IMR-90 (cell line): Measurements from ENCODE around the gene MEGF10.

Source experiments
- BHLHE40 ChIP-seq: fragments of 150-350 bp; IDR thresholded peaks from 2 replicates; pipeline ENCODE4 v1.6.1; 2016; ENCODE audit warnings: mild to moderate bottlenecking, low read depth, low read length
- CEBPB ChIP-seq: IDR thresholded peaks from 2 replicates; pipeline ENCODE4 v1.6.1; 2012; ENCODE audit warnings: low read depth, low read length, improper control_type of control experiment
- POLR2A ChIP-seq: IDR thresholded peaks from 2 replicates; pipeline ENCODE4 v1.6.1; 2012; ENCODE audit warnings: mild to moderate bottlenecking, low read depth, low read length
- RAD21 ChIP-seq: IDR thresholded peaks from 2 replicates; pipeline ENCODE4 v1.6.1; 2012; ENCODE audit warnings: low read length, improper control_type of control experiment
- RCOR1 ChIP-seq: IDR thresholded peaks from 2 replicates; pipeline ENCODE4 v1.6.1; 2012; ENCODE audit warnings: mild to moderate bottlenecking, low read length, improper control_type of control experiment; ENCODE audit not compliant: insufficient replicate concordance
- SMC3 ChIP-seq: fragments of 150-350 bp; IDR thresholded peaks from 2 replicates; pipeline ENCODE4 v1.6.1; 2016; ENCODE audit warnings: low read depth, mild to moderate bottlenecking, antibody characterized with exemption, low read length, moderate library complexity
- TF ChIP-seq, protein P1 (sequence below): conservative IDR thresholded peaks from 2 replicates; pipeline ENCODE4 v1.5.1; 2012; ENCODE audit warnings: mild to moderate bottlenecking, low read depth, low read length, improper control_type of control experiment
- TF ChIP-seq, protein P2 (sequence below): fragments of 150-350 bp; IDR thresholded peaks from 2 replicates; pipeline ENCODE4 v1.6.1; 2017; ENCODE audit warnings: mild to moderate bottlenecking, antibody characterized with exemption, low read length, low read depth
- TF ChIP-seq, protein P3 (sequence below): fragments of 150-350 bp; IDR thresholded peaks from 2 replicates; pipeline ENCODE4 v1.6.1; 2016; ENCODE audit warnings: low read depth, mild to moderate bottlenecking, low read length, moderate library complexity, borderline replicate concordance

DNA sequence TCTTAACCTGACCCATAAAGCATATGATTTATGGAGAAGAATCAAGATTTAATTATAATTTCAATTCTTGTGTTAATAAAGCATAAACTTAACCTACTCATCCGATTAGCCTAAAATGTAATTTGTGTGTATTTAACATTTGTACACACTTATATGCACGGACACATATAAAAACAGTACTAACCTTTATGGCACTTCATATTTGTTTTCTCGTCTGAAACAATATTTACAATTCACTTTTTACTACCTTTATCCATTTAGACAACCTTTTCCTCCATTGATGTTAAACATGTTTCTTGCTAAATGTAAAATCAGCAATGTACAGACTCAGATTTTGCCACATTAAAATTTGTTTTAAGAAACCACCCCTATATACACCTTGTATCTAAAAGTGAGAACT lies 22.8 kb downstream of the MEGF10 start:
- TF ChIP-seq, protein P1, sequence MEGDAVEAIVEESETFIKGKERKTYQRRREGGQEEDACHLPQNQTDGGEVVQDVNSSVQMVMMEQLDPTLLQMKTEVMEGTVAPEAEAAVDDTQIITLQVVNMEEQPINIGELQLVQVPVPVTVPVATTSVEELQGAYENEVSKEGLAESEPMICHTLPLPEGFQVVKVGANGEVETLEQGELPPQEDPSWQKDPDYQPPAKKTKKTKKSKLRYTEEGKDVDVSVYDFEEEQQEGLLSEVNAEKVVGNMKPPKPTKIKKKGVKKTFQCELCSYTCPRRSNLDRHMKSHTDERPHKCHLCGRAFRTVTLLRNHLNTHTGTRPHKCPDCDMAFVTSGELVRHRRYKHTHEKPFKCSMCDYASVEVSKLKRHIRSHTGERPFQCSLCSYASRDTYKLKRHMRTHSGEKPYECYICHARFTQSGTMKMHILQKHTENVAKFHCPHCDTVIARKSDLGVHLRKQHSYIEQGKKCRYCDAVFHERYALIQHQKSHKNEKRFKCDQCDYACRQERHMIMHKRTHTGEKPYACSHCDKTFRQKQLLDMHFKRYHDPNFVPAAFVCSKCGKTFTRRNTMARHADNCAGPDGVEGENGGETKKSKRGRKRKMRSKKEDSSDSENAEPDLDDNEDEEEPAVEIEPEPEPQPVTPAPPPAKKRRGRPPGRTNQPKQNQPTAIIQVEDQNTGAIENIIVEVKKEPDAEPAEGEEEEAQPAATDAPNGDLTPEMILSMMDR = no peak
- TF ChIP-seq POLR2A (no peak), RAD21 (no peak), SMC3 (no peak), CEBPB (no peak), RCOR1 (no peak), BHLHE40 (no peak)
- TF ChIP-seq, protein P2, sequence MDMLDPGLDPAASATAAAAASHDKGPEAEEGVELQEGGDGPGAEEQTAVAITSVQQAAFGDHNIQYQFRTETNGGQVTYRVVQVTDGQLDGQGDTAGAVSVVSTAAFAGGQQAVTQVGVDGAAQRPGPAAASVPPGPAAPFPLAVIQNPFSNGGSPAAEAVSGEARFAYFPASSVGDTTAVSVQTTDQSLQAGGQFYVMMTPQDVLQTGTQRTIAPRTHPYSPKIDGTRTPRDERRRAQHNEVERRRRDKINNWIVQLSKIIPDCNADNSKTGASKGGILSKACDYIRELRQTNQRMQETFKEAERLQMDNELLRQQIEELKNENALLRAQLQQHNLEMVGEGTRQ = no peak
- TF ChIP-seq, protein P3, sequence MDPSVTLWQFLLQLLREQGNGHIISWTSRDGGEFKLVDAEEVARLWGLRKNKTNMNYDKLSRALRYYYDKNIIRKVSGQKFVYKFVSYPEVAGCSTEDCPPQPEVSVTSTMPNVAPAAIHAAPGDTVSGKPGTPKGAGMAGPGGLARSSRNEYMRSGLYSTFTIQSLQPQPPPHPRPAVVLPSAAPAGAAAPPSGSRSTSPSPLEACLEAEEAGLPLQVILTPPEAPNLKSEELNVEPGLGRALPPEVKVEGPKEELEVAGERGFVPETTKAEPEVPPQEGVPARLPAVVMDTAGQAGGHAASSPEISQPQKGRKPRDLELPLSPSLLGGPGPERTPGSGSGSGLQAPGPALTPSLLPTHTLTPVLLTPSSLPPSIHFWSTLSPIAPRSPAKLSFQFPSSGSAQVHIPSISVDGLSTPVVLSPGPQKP = no peak
